ENCODE measurements around the gene ADARB1. TPM values are rescaled to one million over a fixed set of nuclear protein-coding genes. Genes with fewer than 3 reads are reported as not detected.

ADARB1 gene
- total RNA-seq, 1 donor from 2014 or later, result 14.5 TPM

DNA sequence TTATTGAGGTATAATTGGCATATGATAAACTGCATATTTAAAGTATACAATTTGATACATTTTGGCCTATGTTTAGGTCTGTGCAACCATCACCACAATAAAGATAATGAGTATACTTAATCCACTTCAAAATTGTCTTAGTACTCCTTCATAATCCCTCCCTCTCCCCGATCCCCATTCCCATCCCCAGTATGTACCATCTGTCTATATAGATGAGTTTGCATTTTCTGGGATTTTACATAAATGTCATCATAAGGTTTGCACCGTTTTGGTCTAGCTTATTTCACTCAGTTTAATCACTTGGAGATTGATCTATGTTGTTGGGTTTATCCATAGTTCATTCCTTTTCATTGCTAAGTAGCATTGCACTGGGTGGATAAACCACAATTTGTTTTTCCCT is 139.0 kb downstream of the ADARB1 start:
- no peak for DNase-seq (ENCODE audit: low spot score)
- Mint-ChIP-seq H3K4me1 (ENCODE audit: unreplicated experiment) (no peaks in the 10 kb centered on the region), H3K4me3 (ENCODE audit: unreplicated experiment) (no peak overlapping the region), H3K27me3 (ENCODE audit: unreplicated experiment) (no peaks in the 10 kb centered on the region), H3K9me3 (ENCODE audit: unreplicated experiment) (no peaks in the 10 kb centered on the region), H3K36me3 (ENCODE audit: low read depth, unreplicated experiment) (peaks cover 9% of the 10 kb centered on the region), H3K27ac (ENCODE audit: unreplicated experiment) (no peak overlapping the region)
- TF ChIP-seq, protein P1, sequence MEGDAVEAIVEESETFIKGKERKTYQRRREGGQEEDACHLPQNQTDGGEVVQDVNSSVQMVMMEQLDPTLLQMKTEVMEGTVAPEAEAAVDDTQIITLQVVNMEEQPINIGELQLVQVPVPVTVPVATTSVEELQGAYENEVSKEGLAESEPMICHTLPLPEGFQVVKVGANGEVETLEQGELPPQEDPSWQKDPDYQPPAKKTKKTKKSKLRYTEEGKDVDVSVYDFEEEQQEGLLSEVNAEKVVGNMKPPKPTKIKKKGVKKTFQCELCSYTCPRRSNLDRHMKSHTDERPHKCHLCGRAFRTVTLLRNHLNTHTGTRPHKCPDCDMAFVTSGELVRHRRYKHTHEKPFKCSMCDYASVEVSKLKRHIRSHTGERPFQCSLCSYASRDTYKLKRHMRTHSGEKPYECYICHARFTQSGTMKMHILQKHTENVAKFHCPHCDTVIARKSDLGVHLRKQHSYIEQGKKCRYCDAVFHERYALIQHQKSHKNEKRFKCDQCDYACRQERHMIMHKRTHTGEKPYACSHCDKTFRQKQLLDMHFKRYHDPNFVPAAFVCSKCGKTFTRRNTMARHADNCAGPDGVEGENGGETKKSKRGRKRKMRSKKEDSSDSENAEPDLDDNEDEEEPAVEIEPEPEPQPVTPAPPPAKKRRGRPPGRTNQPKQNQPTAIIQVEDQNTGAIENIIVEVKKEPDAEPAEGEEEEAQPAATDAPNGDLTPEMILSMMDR (IDR thresholded peaks at IDR 0.05; ENCODE audit: unreplicated experiment), result no peak

GRCh38 chr21:45215213-45215612 is 140.8 kb downstream of the ADARB1 start:
- no peak overlapping the region for H3K4me3 Mint-ChIP-seq (ENCODE audit: unreplicated experiment)
- no peak overlapping the region for H3K27ac Mint-ChIP-seq (ENCODE audit: unreplicated experiment)
- TF ChIP-seq, protein P1 (IDR thresholded peaks at IDR 0.05; ENCODE audit: unreplicated experiment), result no peak
- no peaks in the 10 kb centered on the region for H3K9me3 Mint-ChIP-seq (ENCODE audit: unreplicated experiment)
- no peak for DNase-seq (ENCODE audit: low spot score)
- peaks cover 9% of the 10 kb centered on the region for H3K36me3 Mint-ChIP-seq (ENCODE audit: low read depth, unreplicated experiment)
- no peaks in the 10 kb centered on the region for H3K4me1 Mint-ChIP-seq (ENCODE audit: unreplicated experiment)
- no peaks in the 10 kb centered on the region for H3K27me3 Mint-ChIP-seq (ENCODE audit: unreplicated experiment)

GRCh38 chr21:45217010-45217409 is 142.6 kb downstream of the ADARB1 start:
- DNase-seq (ENCODE audit: low spot score), result no peak
- no peak overlapping the region for H3K27ac Mint-ChIP-seq (ENCODE audit: unreplicated experiment)
- H3K36me3 Mint-ChIP-seq (ENCODE audit: low read depth, unreplicated experiment), result peaks cover 14% of the 10 kb centered on the region
- no peaks in the 10 kb centered on the region for H3K9me3 Mint-ChIP-seq (ENCODE audit: unreplicated experiment)
- H3K4me3 Mint-ChIP-seq (ENCODE audit: unreplicated experiment), result no peak overlapping the region
- H3K27me3 Mint-ChIP-seq (ENCODE audit: unreplicated experiment), result peaks cover 1% of the 10 kb centered on the region
- TF ChIP-seq, protein P1 (IDR thresholded peaks at IDR 0.05; ENCODE audit: unreplicated experiment), result no peak
- no peaks in the 10 kb centered on the region for H3K4me1 Mint-ChIP-seq (ENCODE audit: unreplicated experiment)

GRCh38 chr21:45219517-45219916 is 145.1 kb downstream of the ADARB1 start:
- Mint-ChIP-seq H3K4me3 (ENCODE audit: unreplicated experiment) (no peak overlapping the region), H3K36me3 (ENCODE audit: low read depth, unreplicated experiment) (peaks cover 14% of the 10 kb centered on the region), H3K27ac (ENCODE audit: unreplicated experiment) (no peak overlapping the region), H3K4me1 (ENCODE audit: unreplicated experiment) (no peaks in the 10 kb centered on the region), H3K27me3 (ENCODE audit: unreplicated experiment) (peaks cover 1% of the 10 kb centered on the region), H3K9me3 (ENCODE audit: unreplicated experiment) (no peaks in the 10 kb centered on the region)
- no peak for DNase-seq (ENCODE audit: low spot score)
- TF ChIP-seq, protein P1 (IDR thresholded peaks at IDR 0.05; ENCODE audit: unreplicated experiment), result no peak

DNA sequence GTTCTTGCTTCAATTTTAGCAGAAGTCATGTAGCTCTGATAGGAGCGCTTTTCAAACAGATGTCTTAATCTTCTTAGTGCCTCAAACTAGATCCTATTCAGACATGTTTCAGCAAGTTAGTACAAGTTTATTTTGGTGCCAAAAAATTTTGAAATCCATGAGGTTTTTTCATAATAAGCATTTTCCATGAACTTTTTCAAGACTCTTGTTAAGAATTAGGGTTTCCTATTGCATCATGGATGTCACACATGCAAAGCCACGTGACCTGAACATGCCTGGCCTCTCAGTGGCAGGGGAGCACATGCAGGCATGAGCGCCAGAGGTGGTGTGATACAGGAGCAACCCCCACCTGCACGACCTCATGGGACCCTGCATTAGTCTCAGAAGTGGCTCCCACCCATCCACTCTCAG is 145.7 kb downstream of the ADARB1 start:
- TF ChIP-seq, protein P1 (IDR thresholded peaks at IDR 0.05; ENCODE audit: unreplicated experiment), result no peak
- Mint-ChIP-seq H3K4me3 (ENCODE audit: unreplicated experiment) (no peak overlapping the region), H3K36me3 (ENCODE audit: low read depth, unreplicated experiment) (peaks cover 14% of the 10 kb centered on the region), H3K27ac (ENCODE audit: unreplicated experiment) (no peak overlapping the region), H3K4me1 (ENCODE audit: unreplicated experiment) (no peaks in the 10 kb centered on the region), H3K27me3 (ENCODE audit: unreplicated experiment) (peaks cover 1% of the 10 kb centered on the region), H3K9me3 (ENCODE audit: unreplicated experiment) (no peaks in the 10 kb centered on the region)
- DNase-seq (ENCODE audit: low spot score), result no peak

All from endothelial cell (in vitro differentiated cells).